Esophagus (tissue), 2 donors: ENCODE data around the gene EVL. TPM values are rescaled to one million over a fixed set of nuclear protein-coding genes. Genes with fewer than 3 reads are reported as not detected.
A peak's percentile ranks its signal among the peaks of the same experiment; 100 is the strongest.

Source experiments
- H3K27ac ChIP-seq, 2 donors: one replicate each; pipeline ENCODE4 v1.5.1; 2013; ENCODE audit warnings: low read depth in 2 of 2, mild to moderate bottlenecking in 2 of 2, inconsistent platforms in 1 of 2, low read length in 1 of 2, moderate library complexity in 1 of 2
- H3K27me3 ChIP-seq, 2 donors: one replicate each; pipeline ENCODE4 v1.6.1; 2013; ENCODE audit warnings: low read length in 2 of 2, control low read depth in 1 of 2, mild to moderate bottlenecking in 1 of 2; ENCODE audit not compliant: insufficient read depth in 2 of 2, control insufficient read depth in 1 of 2
- H3K36me3 ChIP-seq, 2 donors: one replicate each; pipeline ENCODE4 v1.6.1; 2013; ENCODE audit warnings: low read length in 1 of 2; ENCODE audit not compliant: control insufficient read depth in 2 of 2, insufficient read depth in 2 of 2
- H3K4me1 ChIP-seq, 2 donors: one replicate each; pipeline ENCODE4 v1.6.1; 2013; ENCODE audit warnings: low read length in 1 of 2; ENCODE audit not compliant: control insufficient read depth in 2 of 2, insufficient read depth in 2 of 2
- H3K4me3 ChIP-seq, 2 donors: one replicate each; pipeline ENCODE4 v1.5.1; 2013; ENCODE audit warnings: low read length in 2 of 2, mild to moderate bottlenecking in 2 of 2, low read depth in 1 of 2, moderate library complexity in 1 of 2
- H3K9me3 ChIP-seq, 2 donors: one replicate each; pipeline ENCODE4 v1.6.1; 2013; ENCODE audit warnings: mild to moderate bottlenecking in 2 of 2, low read depth in 1 of 2, low read length in 1 of 2, moderate library complexity in 1 of 2; ENCODE audit not compliant: control insufficient read depth in 2 of 2, insufficient read depth in 1 of 2
- WGBS, 2 donors: extraction: QIAGEN DNeasy Blood & Tissue Kit; methylation state at CpG; one replicate each; pipeline ENCODE4 v1.1.7; 2013; 5-methylcytosine and 5-hydroxymethylcytosine counted together
- polyA plus RNA-seq, 2 donors: library from polyadenylated mRNA; stranded (reverse); fragments of 200-250 nt; gene quantifications; one replicate each; pipeline ENCODE4 v1.2.3, GENCODE V29; 2013
- donor health status: healthy with polysubstance abuse.
- donor health status: Bipolar disorder and iron deficiency.

Gene EVL
- polyA plus RNA-seq, 2 donors = 25.3 to 41.9 TPM

- Histone ChIP-seq H3K4me1 (peaks cover 2 to 12% of the 10 kb centered on the region in 2 donors), H3K4me3 (no peak overlapping the region)
These were observed 39.5 kb downstream of the EVL start for GRCh38 chr14:100104523-100105300.

DNA sequence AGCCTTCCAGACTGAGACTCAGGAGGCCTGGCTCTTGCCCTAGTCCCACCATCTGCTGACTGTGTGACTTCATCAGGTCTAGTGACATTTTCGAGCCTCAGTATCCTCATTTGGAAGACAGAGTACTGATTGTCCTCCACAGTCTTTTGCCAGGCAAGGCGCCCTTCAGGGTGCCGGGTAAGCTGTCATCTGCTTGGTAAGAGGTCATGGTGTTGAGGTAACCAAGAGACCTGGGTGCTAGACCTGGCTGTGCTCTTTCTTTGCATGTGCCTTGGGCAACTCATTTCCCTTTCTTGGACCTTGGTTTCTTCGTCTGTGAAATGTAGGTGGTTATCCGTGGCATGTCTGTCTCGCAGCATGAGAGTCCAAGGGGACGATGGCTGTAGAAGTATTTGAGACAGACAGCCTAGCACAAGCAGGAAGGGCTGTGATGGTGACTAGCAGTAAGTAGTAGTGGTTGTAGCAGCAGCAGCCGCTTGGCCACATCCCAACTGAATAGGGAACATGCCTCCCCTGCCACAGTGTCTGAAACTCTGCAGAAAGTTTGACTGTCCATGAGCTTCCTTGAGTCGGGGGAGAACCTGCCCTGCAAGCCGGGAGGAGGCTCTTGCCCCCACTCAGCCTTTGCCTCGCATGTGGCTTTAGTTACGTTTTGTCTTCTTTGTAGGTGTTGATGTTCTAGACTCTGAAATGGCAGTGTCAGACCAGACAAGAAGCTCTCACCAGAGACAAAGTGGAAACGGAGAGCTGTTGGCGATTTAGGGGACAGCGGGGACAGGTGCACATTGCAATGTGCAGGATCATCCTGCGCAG lies 40.3 kb downstream of the EVL start:
- Histone ChIP-seq H3K27me3 (no peaks in the 10 kb centered on the region), H3K27ac (no peak overlapping the region), H3K9me3 (no peaks in the 10 kb centered on the region), H3K4me1 (peaks cover 2 to 12% of the 10 kb centered on the region in 2 donors), H3K4me3 (no peak overlapping the region), H3K36me3 (peaks cover 0 to 6% of the 10 kb centered on the region in 2 donors)
- 81 to 85% methylated on average over 16 of the region's 16 CpGs for WGBS, 2 donors

More at GRCh38 chr14:100104523-100105300, 39.5 kb downstream of the EVL start:
- Histone ChIP-seq H3K27me3 (no peaks in the 10 kb centered on the region), H3K9me3 (no peaks in the 10 kb centered on the region), H3K36me3 (peaks cover 0 to 8% of the 10 kb centered on the region in 2 donors), H3K27ac (peak overlapping the region; percentile 14 to 57)
- 78 to 81% methylated on average over 7 of the region's 7 CpGs for WGBS, 2 donors

DNA sequence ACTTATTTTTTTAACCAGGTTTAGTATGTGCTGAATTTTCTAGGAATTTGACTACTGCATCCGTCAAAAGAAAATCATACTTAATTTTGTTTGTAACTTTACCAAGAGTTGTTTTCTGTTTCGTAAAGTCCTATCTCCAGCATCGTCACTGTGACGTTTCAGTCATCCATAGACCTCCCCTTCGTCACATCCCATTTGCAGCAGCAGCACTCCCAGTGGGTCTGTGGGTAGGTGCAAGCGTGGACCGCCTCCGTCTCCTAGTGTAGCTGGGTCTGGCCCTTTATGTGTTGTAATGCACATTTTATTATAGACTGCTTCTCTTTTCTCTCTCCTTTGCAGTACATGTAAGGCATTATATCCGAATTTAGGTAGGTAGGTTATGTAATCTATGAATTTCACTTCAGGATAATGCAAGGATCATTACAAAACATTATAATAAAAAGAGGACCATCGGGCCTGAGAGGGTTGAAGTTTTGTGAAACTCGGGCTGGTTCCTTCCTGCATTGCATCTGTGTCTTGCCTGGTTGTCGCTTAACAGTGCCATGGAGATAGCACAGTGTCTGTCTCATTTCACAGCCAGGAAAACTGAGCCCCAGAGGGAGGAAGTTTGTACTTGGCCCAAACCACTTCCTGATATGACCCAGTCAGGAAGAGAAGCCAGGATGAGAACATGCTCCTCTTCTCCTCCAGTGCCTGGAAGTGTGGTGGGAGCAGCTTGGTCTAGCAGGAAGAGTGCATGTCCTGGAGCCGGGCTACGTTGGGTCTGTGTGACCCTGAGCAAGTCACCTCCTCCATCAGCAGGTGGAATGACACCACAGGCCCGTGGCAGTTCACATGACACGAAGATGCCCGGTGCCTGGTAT lies 41.3 kb downstream of the EVL start:
- H3K4me3 ChIP-seq = no peak overlapping the region
- peaks cover 2 to 12% of the 10 kb centered on the region in 2 donors for H3K4me1 ChIP-seq
- H3K27me3 ChIP-seq = no peaks in the 10 kb centered on the region
- 82 to 83% methylated on average over 17 of the region's 17 CpGs for WGBS, 2 donors
- H3K27ac ChIP-seq = peak overlapping the region in 1 of 2 donors; percentile 38
- peaks cover 0 to 6% of the 10 kb centered on the region in 2 donors for H3K36me3 ChIP-seq
- H3K9me3 ChIP-seq = no peaks in the 10 kb centered on the region

DNA sequence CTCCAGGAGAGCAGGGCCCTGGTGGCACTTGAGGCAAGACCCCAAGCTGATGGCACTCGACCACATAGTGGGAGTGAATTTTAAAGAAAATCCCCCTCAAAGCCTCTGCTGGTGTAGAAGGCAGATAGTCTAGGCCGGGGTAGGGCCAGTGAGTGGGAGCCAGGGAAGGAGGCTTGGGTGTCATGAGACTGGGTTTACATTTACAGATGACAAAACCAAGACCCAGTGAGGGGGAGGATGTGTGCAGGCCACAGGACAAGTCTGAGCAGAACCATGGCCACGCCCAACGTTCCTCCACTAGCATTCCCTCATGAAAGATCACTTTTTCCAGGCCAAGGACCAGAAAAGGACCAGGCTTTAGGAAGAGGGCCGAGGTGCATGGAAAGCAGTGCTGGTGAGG lies 42.0 kb downstream of the EVL start:
- H3K9me3 ChIP-seq = no peaks in the 10 kb centered on the region
- H3K27me3 ChIP-seq = no peaks in the 10 kb centered on the region
- WGBS, 2 donors = 61 to 71% methylated on average over 5 of the region's 5 CpGs
- H3K4me1 ChIP-seq = peaks cover 2 to 12% of the 10 kb centered on the region in 2 donors
- no peak overlapping the region for H3K4me3 ChIP-seq
- peaks cover 0 to 6% of the 10 kb centered on the region in 2 donors for H3K36me3 ChIP-seq
- peak overlapping the region in 1 of 2 donors; percentile 38 for H3K27ac ChIP-seq

GRCh38 chr14:100108042-100108825 lies 43.0 kb downstream of the EVL start:
- peaks cover 2 to 12% of the 10 kb centered on the region in 2 donors for H3K4me1 ChIP-seq
- WGBS, 2 donors = 32% methylated on average over 13 of the region's 13 CpGs
- peak overlapping the region in 1 of 2 donors; percentile 40 for H3K27ac ChIP-seq
- H3K4me3 ChIP-seq = no peak overlapping the region
- H3K27me3 ChIP-seq = no peaks in the 10 kb centered on the region
- peaks cover 0 to 6% of the 10 kb centered on the region in 2 donors for H3K36me3 ChIP-seq
- H3K9me3 ChIP-seq = no peaks in the 10 kb centered on the region

DNA sequence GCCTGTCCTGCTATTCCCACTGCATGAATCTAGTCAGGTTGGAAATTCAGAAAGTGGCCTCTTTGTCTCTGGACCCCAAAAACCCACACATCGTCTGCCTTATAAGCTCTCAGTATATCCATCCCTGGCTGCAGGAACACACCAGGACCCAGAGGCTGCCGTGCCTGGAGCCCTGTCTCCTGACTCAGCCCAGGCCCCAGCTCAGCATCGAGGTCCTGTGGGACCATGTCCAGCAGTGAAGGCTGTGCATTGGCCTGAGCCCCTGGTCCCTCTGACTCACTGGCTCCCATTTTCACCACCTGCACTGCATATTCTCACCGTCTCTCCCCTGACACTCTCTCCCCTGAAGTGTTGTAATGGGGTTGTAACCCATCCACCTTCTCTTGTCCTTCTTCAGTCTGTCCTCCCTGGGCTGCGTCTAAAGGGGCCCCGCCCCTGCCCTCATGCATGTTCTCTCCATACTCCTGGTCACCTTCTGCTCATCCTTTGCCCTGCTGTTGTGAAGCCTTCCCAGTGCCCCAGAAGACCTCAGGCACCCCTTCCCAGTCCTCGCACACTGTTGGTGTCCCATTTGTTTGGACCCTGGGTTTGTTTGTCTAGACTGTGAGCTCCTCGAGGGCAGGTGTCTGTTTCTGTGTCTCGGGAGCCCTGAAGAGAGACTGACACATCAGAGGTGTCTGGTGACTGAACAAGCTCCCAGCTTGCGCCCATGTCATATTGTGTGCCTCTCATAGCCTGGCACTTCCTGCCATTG lies 43.8 kb downstream of the EVL start:
- Histone ChIP-seq H3K27me3 (no peaks in the 10 kb centered on the region), H3K27ac (no peak overlapping the region), H3K4me3 (no peak overlapping the region), H3K9me3 (no peaks in the 10 kb centered on the region), H3K36me3 (peaks cover 0 to 3% of the 10 kb centered on the region in 2 donors), H3K4me1 (peaks cover 2 to 15% of the 10 kb centered on the region in 2 donors)
- WGBS, 2 donors = 80% methylated on average over 10 of the region's 10 CpGs

DNA sequence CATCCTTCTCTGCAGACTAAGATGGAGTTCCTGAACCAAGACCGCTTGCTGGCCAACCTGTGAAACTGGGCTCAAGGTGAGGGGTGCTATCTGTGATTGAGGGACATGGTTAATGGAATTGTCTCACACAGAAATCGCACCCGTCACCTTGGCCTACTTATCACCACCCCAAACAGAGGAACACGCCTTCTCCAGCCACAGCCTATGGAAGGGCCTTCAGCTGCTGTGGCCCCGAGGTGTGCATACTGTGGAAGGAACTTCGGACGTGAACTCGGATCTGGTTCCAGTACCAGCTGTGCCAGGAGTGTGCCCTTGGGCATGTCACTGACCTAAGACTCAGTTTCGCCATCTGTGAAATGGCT lies 44.4 kb downstream of the EVL start:
- peaks cover 2 to 17% of the 10 kb centered on the region in 2 donors for H3K4me1 ChIP-seq
- 94 to 97% methylated on average over 9 of the region's 9 CpGs for WGBS, 2 donors
- H3K36me3 ChIP-seq = peaks cover 0 to 4% of the 10 kb centered on the region in 2 donors
- no peaks in the 10 kb centered on the region for H3K27me3 ChIP-seq
- no peak overlapping the region for H3K27ac ChIP-seq
- no peaks in the 10 kb centered on the region for H3K9me3 ChIP-seq
- no peak overlapping the region for H3K4me3 ChIP-seq

DNA sequence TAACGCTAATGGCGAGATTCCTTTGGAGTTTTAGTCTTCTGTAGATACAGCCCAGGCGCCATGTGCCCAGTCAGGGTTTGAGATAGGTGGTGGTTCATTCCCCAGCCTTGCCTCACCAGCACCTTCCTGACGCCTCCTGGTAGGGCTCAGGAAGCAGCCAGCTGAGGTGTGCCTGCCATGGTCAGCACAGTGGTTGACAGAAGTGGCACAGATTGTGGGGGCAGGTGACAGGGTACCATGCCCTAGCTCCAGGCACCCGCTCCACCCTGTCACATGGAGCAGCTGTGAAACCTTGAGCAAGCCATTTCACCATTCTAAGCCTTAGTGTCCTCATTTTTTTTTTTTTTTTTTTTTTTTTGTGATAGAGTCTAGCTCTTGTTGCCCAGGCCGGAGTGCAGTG lies 45.6 kb downstream of the EVL start:
- H3K9me3 ChIP-seq = no peaks in the 10 kb centered on the region
- H3K36me3 ChIP-seq = peaks cover 0 to 6% of the 10 kb centered on the region in 2 donors
- no peaks in the 10 kb centered on the region for H3K27me3 ChIP-seq
- H3K4me1 ChIP-seq = peaks cover 0 to 14% of the 10 kb centered on the region in 2 donors
- H3K27ac ChIP-seq = no peak overlapping the region
- no peak overlapping the region for H3K4me3 ChIP-seq
- 83 to 92% methylated on average over 6 of the region's 6 CpGs for WGBS, 2 donors
